NCI-H345 (cell line): ENCODE results near the gene BCO1.

Experiments used
- DNase-seq: peaks from one replicate; lab custom pipeline; 2025; lab: John Stamatoyannopoulos, UW

BCO1 gene

GRCh38 chr16:81232740-81233367, 5.6 kb upstream of the BCO1 start:
- DNase-seq = no peak

GRCh38 chr16:81237282-81237681, 1.2 kb upstream of the BCO1 start:
- no peak for DNase-seq

- DNase-seq = no peak
Measured at GRCh38 chr16:81237942-81238295, 570 bp upstream of the BCO1 start.

- DNase-seq = no peak
Measured at GRCh38 chr16:81239367-81240121, 1.1 kb downstream of the BCO1 start.

GRCh38 chr16:81241706-81242105, 3.2 kb downstream of the BCO1 start:
- DNase-seq = no peak

- no peak for DNase-seq
Measured at GRCh38 chr16:81242977-81243618, 4.6 kb downstream of the BCO1 start.

GRCh38 chr16:81243942-81244341, 5.5 kb downstream of the BCO1 start:
- DNase-seq = no peak

- DNase-seq = no peak
Measured at GRCh38 chr16:81251871-81252270, 13.4 kb downstream of the BCO1 start.

GRCh38 chr16:81253141-81253540, 14.7 kb downstream of the BCO1 start:
- DNase-seq = no peak

- DNase-seq = no peak
Measured at GRCh38 chr16:81254922-81255526, 16.5 kb downstream of the BCO1 start.

- no peak for DNase-seq
Measured at GRCh38 chr16:81259916-81260315, 21.4 kb downstream of the BCO1 start.

GRCh38 chr16:81261049-81261648, 22.7 kb downstream of the BCO1 start:
- no peak for DNase-seq

- DNase-seq = no peak
Measured at GRCh38 chr16:81263470-81264220, 25.2 kb downstream of the BCO1 start.

GRCh38 chr16:81264386-81264785, 25.9 kb downstream of the BCO1 start:
- DNase-seq = no peak

- DNase-seq = no peak
Measured at GRCh38 chr16:81265052-81265451, 26.6 kb downstream of the BCO1 start.

GRCh38 chr16:81265658-81266451, 27.4 kb downstream of the BCO1 start:
- DNase-seq = no peak

- peak; percentile 11 for DNase-seq
Measured at GRCh38 chr16:81266680-81267095, 28.2 kb downstream of the BCO1 start.

GRCh38 chr16:81268509-81268908, 30.0 kb downstream of the BCO1 start:
- DNase-seq = no peak

GRCh38 chr16:81273223-81273950, 34.9 kb downstream of the BCO1 start:
- DNase-seq = no peak

GRCh38 chr16:81275064-81275532, 36.6 kb downstream of the BCO1 start:
- no peak for DNase-seq
